ENCODE measurements around the gene CFP.

DNA sequence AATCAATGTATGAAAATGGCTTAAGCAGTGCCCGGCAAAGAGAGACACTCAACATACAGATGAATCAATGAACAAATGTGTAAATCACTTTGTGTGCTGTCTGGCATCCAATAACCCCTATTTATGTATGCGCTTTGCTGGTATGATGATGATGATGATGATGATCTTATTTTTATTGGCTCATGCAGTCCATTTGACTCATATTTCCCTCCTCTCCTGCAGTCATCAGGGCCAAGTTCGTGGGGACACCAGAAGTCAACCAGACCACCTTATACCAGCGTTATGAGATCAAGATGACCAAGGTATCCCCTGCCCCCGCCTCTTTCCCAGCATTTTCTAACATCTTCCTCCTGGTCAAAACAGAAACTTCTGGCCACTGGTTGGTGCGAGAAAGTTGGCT lies 45.0 kb downstream of the CFP start:
- TF ChIP-seq, protein P1, sequence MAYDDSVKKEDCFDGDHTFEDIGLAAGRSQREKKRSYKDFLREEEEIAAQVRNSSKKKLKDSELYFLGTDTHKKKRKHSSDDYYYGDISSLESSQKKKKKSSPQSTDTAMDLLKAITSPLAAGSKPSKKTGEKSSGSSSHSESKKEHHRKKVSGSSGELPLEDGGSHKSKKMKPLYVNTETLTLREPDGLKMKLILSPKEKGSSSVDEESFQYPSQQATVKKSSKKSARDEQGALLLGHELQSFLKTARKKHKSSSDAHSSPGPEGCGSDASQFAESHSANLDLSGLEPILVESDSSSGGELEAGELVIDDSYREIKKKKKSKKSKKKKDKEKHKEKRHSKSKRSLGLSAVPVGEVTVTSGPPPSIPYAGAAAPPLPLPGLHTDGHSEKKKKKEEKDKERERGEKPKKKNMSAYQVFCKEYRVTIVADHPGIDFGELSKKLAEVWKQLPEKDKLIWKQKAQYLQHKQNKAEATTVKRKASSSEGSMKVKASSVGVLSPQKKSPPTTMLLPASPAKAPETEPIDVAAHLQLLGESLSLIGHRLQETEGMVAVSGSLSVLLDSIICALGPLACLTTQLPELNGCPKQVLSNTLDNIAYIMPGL (CRISPR knock-in tag; IDR thresholded peaks at IDR 0.05): no peak
- TF ChIP-seq, protein P2, sequence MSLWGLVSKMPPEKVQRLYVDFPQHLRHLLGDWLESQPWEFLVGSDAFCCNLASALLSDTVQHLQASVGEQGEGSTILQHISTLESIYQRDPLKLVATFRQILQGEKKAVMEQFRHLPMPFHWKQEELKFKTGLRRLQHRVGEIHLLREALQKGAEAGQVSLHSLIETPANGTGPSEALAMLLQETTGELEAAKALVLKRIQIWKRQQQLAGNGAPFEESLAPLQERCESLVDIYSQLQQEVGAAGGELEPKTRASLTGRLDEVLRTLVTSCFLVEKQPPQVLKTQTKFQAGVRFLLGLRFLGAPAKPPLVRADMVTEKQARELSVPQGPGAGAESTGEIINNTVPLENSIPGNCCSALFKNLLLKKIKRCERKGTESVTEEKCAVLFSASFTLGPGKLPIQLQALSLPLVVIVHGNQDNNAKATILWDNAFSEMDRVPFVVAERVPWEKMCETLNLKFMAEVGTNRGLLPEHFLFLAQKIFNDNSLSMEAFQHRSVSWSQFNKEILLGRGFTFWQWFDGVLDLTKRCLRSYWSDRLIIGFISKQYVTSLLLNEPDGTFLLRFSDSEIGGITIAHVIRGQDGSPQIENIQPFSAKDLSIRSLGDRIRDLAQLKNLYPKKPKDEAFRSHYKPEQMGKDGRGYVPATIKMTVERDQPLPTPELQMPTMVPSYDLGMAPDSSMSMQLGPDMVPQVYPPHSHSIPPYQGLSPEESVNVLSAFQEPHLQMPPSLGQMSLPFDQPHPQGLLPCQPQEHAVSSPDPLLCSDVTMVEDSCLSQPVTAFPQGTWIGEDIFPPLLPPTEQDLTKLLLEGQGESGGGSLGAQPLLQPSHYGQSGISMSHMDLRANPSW (CRISPR knock-in tag; conservative IDR thresholded peaks at IDR 0.05; ENCODE audit: low read depth): no peak
- TF ChIP-seq, protein P3, sequence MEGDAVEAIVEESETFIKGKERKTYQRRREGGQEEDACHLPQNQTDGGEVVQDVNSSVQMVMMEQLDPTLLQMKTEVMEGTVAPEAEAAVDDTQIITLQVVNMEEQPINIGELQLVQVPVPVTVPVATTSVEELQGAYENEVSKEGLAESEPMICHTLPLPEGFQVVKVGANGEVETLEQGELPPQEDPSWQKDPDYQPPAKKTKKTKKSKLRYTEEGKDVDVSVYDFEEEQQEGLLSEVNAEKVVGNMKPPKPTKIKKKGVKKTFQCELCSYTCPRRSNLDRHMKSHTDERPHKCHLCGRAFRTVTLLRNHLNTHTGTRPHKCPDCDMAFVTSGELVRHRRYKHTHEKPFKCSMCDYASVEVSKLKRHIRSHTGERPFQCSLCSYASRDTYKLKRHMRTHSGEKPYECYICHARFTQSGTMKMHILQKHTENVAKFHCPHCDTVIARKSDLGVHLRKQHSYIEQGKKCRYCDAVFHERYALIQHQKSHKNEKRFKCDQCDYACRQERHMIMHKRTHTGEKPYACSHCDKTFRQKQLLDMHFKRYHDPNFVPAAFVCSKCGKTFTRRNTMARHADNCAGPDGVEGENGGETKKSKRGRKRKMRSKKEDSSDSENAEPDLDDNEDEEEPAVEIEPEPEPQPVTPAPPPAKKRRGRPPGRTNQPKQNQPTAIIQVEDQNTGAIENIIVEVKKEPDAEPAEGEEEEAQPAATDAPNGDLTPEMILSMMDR (IDR thresholded peaks at IDR 0.05): no peak

All from WTC11 (cell line).